Erythroblast (primary cell): Measurements from ENCODE around the gene CCHCR1.

Experiments
- GATA1 ChIP-seq: IDR thresholded peaks from 2 replicates; pipeline ENCODE4 v1.6.1; 2011; ENCODE audit warnings: low read depth, mild to moderate bottlenecking, control low read depth, low read length, moderate library complexity
- POLR2A ChIP-seq: IDR thresholded peaks from 2 replicates; pipeline ENCODE4 v1.6.1; 2011; ENCODE audit warnings: mild to moderate bottlenecking, low read length

DNA sequence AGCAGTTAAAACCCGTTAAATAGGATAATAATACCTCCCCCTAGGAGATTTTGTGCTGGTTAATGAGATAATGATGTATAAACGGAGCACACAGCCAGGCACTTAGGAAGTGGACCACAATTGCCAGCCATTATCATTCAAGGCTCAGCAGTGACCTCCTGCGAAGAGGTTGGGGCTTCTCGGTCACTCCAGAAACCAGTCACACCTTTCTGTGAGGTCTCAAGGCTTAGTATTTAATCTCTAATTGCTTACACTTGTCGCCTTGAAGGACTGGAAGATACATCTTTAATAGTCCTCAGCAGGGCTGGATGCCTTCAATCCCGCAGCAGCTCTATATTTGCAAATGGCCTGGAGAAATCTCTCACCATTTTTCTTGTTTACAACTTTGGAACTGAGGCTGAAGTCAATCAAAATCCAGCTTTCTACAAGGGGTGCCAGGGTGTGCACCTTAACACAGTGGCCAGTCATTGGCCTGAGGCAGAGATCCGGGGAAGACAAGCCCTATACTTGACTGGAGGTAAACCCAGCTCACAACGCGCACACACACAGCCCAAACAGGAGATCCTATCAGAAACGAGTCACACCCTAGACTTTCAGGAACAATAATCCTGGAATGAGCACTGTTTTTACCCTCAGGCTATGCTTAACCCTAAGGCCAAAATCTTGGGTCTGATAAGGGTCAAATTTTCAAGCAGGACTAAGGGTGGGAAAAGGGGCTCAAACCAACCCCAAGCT, 11.7 kb upstream of the CCHCR1 start:
- no peak for TF ChIP-seq POLR2A
- no peak for TF ChIP-seq GATA1
